ENCODE results near the gene MAN1A1. TPM values are rescaled to one million over a fixed set of nuclear protein-coding genes. Genes with fewer than 3 reads are reported as not detected.

Gene MAN1A1
- polyA plus RNA-seq, 3 donors = 11.0 to 20.4 (median 16.1) TPM

DNA sequence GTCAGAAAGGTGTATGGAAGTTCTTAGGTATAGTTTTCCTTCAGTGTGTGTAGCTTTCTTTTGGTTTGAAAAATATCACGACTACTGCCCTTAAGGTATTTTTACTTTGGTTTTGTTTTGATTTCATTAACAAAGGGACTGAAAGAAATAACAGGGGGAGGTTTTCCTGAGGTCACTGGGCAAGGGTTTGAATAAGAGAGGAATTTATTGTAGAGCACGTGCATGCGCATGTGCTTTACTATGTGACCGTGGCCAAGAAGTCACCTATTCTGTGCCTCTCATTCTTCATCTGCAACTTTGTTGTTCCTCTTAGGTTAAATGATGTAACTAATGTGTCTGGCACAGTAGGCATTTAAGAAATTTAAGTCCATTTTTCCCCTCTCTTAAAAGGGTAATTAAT, 4.1 kb upstream of the MAN1A1 start:
- 10% methylated on average over 2 of the region's 4 CpGs for WGBS (ENCODE audit: insufficient coverage)
- Histone ChIP-seq H3K79me2 (ENCODE audit: insufficient read depth, low read length) (peaks cover 48% of the 10 kb centered on the region), H3K4me1 (ENCODE audit: control insufficient read depth in 1 of 2, insufficient read depth in 2 of 2, low read length in 2 of 2) (peaks cover 26 to 43% of the 10 kb centered on the region in 2 donors), H2AFZ (ENCODE audit: insufficient read depth, low read depth, low read length, poor library complexity, severe bottlenecking) (peak overlapping the region; percentile 10), H3K27me3 (ENCODE audit: control insufficient read depth in 2 of 2, insufficient read depth in 2 of 2, low read length in 2 of 2) (no peaks in the 10 kb centered on the region), H4K20me1 (ENCODE audit: insufficient read depth, low read length) (no peaks in the 10 kb centered on the region), H3K4me2 (replicated peaks; ENCODE audit: extremely low read depth, low read length, poor library complexity, severe bottlenecking) (peak overlapping the region; percentile 26), H3K4me3 (replicated peaks in 1 of 3; ENCODE audit: low read depth in 2 of 3, low read length in 3 of 3) (no peak overlapping the region), H3K36me3 (replicated peaks in 1 of 2; ENCODE audit: control insufficient read depth in 1 of 2, insufficient read depth in 2 of 2, low read length in 2 of 2) (no peaks in the 10 kb centered on the region), H3K27ac (ENCODE audit: low read depth in 1 of 2, low read length in 2 of 2) (peak overlapping the region in 1 of 2 donors; percentile 73), H3K9me3 (replicated peaks in 1 of 2; ENCODE audit: control insufficient read depth in 1 of 2, insufficient read depth in 1 of 2, low read length in 2 of 2) (no peaks in the 10 kb centered on the region), H3K9ac (ENCODE audit: insufficient read depth, low read length, poor library complexity, severe bottlenecking) (no peak overlapping the region)
- H3K36me3 Mint-ChIP-seq = peaks cover 0 to 3% of the 10 kb centered on the region in 2 donors
- peaks cover 39% of the 10 kb centered on the region for H3K4me1 Mint-ChIP-seq
- TF ChIP-seq, protein P1, sequence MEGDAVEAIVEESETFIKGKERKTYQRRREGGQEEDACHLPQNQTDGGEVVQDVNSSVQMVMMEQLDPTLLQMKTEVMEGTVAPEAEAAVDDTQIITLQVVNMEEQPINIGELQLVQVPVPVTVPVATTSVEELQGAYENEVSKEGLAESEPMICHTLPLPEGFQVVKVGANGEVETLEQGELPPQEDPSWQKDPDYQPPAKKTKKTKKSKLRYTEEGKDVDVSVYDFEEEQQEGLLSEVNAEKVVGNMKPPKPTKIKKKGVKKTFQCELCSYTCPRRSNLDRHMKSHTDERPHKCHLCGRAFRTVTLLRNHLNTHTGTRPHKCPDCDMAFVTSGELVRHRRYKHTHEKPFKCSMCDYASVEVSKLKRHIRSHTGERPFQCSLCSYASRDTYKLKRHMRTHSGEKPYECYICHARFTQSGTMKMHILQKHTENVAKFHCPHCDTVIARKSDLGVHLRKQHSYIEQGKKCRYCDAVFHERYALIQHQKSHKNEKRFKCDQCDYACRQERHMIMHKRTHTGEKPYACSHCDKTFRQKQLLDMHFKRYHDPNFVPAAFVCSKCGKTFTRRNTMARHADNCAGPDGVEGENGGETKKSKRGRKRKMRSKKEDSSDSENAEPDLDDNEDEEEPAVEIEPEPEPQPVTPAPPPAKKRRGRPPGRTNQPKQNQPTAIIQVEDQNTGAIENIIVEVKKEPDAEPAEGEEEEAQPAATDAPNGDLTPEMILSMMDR (IDR thresholded peaks at IDR 0.05) = no peak
- H3K4me3 Mint-ChIP-seq = peak overlapping the region; percentile 1 to 24
- no peaks in the 10 kb centered on the region for H3K27me3 Mint-ChIP-seq (ENCODE audit: low read depth in 3 of 3)
- H3K9me3 Mint-ChIP-seq = no peaks in the 10 kb centered on the region
- intact Hi-C loops (cut with micrococcal nuclease) = no loop called here
- H3K27ac Mint-ChIP-seq = peak overlapping the region; percentile 21 to 86 (median 58)
- DNase-seq = peak in 2 of 3 donors; percentile 25 to 41

DNA sequence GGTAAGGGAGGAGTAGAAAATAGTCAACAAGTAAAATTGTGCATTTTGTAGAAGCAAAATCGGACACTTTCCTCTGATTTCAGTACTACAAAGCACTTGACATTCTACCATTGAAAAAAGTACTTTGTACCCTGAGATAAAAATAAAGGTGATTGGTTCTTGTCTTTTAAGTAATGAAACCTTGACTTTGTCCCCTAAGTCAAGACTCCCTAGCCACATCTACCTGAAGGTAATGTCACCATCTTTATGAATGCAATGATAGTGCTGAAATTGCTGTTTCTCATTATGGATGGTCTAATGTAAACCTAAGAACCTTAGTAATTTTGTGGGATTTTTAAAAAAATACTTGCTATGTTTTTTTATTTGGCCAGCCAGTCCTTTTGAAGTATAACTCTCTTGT, 2.4 kb upstream of the MAN1A1 start:
- Mint-ChIP-seq H3K27ac (no peak overlapping the region), H3K27me3 (ENCODE audit: low read depth in 3 of 3) (peaks cover 0 to 8% (median 5%) of the 10 kb centered on the region in 3 donors), H3K4me1 (peaks cover 52% of the 10 kb centered on the region), H3K9me3 (no peaks in the 10 kb centered on the region), H3K4me3 (no peak overlapping the region), H3K36me3 (peaks cover 0 to 9% of the 10 kb centered on the region in 2 donors)
- Histone ChIP-seq H3K4me3 (replicated peaks in 1 of 3; ENCODE audit: low read depth in 2 of 3, low read length in 3 of 3) (no peak overlapping the region), H3K9ac (ENCODE audit: insufficient read depth, low read length, poor library complexity, severe bottlenecking) (no peak overlapping the region), H3K79me2 (ENCODE audit: insufficient read depth, low read length) (peaks cover 65% of the 10 kb centered on the region), H3K4me2 (replicated peaks; ENCODE audit: extremely low read depth, low read length, poor library complexity, severe bottlenecking) (no peak overlapping the region), H3K27me3 (ENCODE audit: control insufficient read depth in 2 of 2, insufficient read depth in 2 of 2, low read length in 2 of 2) (no peaks in the 10 kb centered on the region), H3K27ac (ENCODE audit: low read depth in 1 of 2, low read length in 2 of 2) (no peak overlapping the region), H4K20me1 (ENCODE audit: insufficient read depth, low read length) (peaks cover 2% of the 10 kb centered on the region), H3K9me3 (replicated peaks in 1 of 2; ENCODE audit: control insufficient read depth in 1 of 2, insufficient read depth in 1 of 2, low read length in 2 of 2) (no peaks in the 10 kb centered on the region), H2AFZ (ENCODE audit: insufficient read depth, low read depth, low read length, poor library complexity, severe bottlenecking) (no peak overlapping the region), H3K4me1 (ENCODE audit: control insufficient read depth in 1 of 2, insufficient read depth in 2 of 2, low read length in 2 of 2) (peaks cover 40 to 60% of the 10 kb centered on the region in 2 donors), H3K36me3 (replicated peaks in 1 of 2; ENCODE audit: control insufficient read depth in 1 of 2, insufficient read depth in 2 of 2, low read length in 2 of 2) (no peaks in the 10 kb centered on the region)
- intact Hi-C loops (cut with micrococcal nuclease) = no loop called here
- no peak for DNase-seq
- no CpG with 5 or more reads among the region's 1 CpG for WGBS (ENCODE audit: insufficient coverage)
- TF ChIP-seq, protein P1 (IDR thresholded peaks at IDR 0.05) = no peak

Measured in CD14-positive monocyte (primary cell).